GM23338 (cell line): ENCODE results near the gene PPP1R37. TPM values are rescaled to one million over a fixed set of nuclear protein-coding genes. Genes with fewer than 3 reads are reported as not detected.

Experiments used
- ATAC-seq: fragments of 200-7000 bp; cut with Tn5 transposase; 3 replicates; pipeline ENCODE4 v1.9.1; 2020
- DNase-seq: peaks from one replicate; pipeline ENCODE4 v3.0.0-alpha.2; 2015; ENCODE audit warnings: low spot score
- H2AFZ ChIP-seq: fragments of 200-600 bp; sonication (generic); 2 replicates; pipeline ENCODE4 v1.8.0; 2016; ENCODE audit warnings: antibody characterized with exemption, mild to moderate bottlenecking, moderate library complexity
- H3F3A ChIP-seq: fragments of 200-600 bp; sonication (generic); replicated peaks from 2 replicates; pipeline ENCODE4 v1.8.0; 2017; ENCODE audit warnings: antibody characterized with exemption, mixed run types, low read depth
- H3K27ac ChIP-seq: fragments of 200-600 bp; sonication (generic); 2 replicates; pipeline ENCODE4 v1.6.1; 2016; ENCODE audit warnings: low read depth
- H3K27me3 ChIP-seq: fragments of 200-600 bp; sonication (generic); 2 replicates; pipeline ENCODE4 v1.8.0; 2016; ENCODE audit warnings: mild to moderate bottlenecking, mixed run types, moderate library complexity; ENCODE audit not compliant: insufficient read depth
- H3K36me3 ChIP-seq: fragments of 200-600 bp; sonication (generic); 2 replicates; pipeline ENCODE4 v1.8.0; 2016; ENCODE audit warnings: mild to moderate bottlenecking; ENCODE audit not compliant: insufficient read depth
- H3K4me1 ChIP-seq: fragments of 200-600 bp; sonication (generic); 2 replicates; pipeline ENCODE4 v1.8.0; 2016; ENCODE audit warnings: mild to moderate bottlenecking, moderate library complexity; ENCODE audit not compliant: insufficient read depth
- H3K4me2 ChIP-seq: fragments of 200-600 bp; sonication (generic); 2 replicates; pipeline ENCODE4 v1.7.1; 2017; ENCODE audit warnings: mixed run types
- H3K4me3 ChIP-seq: fragments of 200-600 bp; sonication (generic); 2 replicates; pipeline ENCODE4 v1.6.1; 2016; ENCODE audit warnings: mixed run types
- H3K79me2 ChIP-seq: fragments of 200-600 bp; sonication (generic); replicated peaks from 2 replicates; pipeline ENCODE4 v1.8.0; 2017; ENCODE audit warnings: mild to moderate bottlenecking; ENCODE audit not compliant: insufficient read depth
- H3K9me2 ChIP-seq: fragments of 200-600 bp; sonication (generic); 2 replicates; pipeline ENCODE4 v1.8.0; 2017; ENCODE audit not compliant: insufficient read depth
- H4K20me1 ChIP-seq: fragments of 200-600 bp; sonication (generic); replicated peaks from 2 replicates; pipeline ENCODE4 v1.8.0; 2017; ENCODE audit warnings: mild to moderate bottlenecking; ENCODE audit not compliant: insufficient read depth
- H3K27ac Mint-ChIP-seq: 2 replicates; pipeline ENCODE4 v1.8.0; 2020; ENCODE audit warnings: inconsistent platforms, mild to moderate bottlenecking, moderate library complexity, mixed read lengths
- H3K27me3 Mint-ChIP-seq: 3 replicates; pipeline ENCODE4 v1.8.0; 2022; ENCODE audit warnings: low read depth, mild to moderate bottlenecking, moderate library complexity, mixed read lengths, inconsistent platforms; ENCODE audit not compliant: insufficient read depth, poor library complexity
- H3K36me3 Mint-ChIP-seq: 3 replicates; pipeline ENCODE4 v1.8.0; 2021; ENCODE audit warnings: low read depth, mild to moderate bottlenecking, inconsistent platforms, moderate library complexity, mixed read lengths
- H3K4me1 Mint-ChIP-seq: 3 replicates; pipeline ENCODE4 v1.8.0; 2020; ENCODE audit warnings: mild to moderate bottlenecking, inconsistent platforms, mixed read lengths
- H3K4me3 Mint-ChIP-seq: 3 replicates; pipeline ENCODE4 v1.8.0; 2021; ENCODE audit warnings: moderate library complexity, mild to moderate bottlenecking, inconsistent platforms, mixed read lengths
- H3K9me3 Mint-ChIP-seq: 3 replicates; pipeline ENCODE4 v1.8.0; 2020; ENCODE audit warnings: moderate library complexity, mild to moderate bottlenecking, inconsistent platforms, mixed read lengths
- NANOG ChIP-seq: IDR thresholded peaks from 2 replicates; pipeline ENCODE4 v1.6.1; 2016; ENCODE audit warnings: antibody characterized with exemption, borderline replicate concordance
- POLR2AphosphoS5 ChIP-seq: IDR thresholded peaks from 2 replicates; pipeline ENCODE4 v1.6.1; 2016; ENCODE audit warnings: antibody characterized with exemption, low read depth
- ZNF331 ChIP-seq: fragments of 250-450 bp; sonication (Bioruptor Pico); IDR thresholded peaks from 2 replicates; pipeline ENCODE4 v1.5.0; 2020; ENCODE audit warnings: low read depth, mild to moderate bottlenecking, moderate library complexity
- polyA plus RNA-seq: library from polyadenylated mRNA; unstranded; fragments of >200 nt; fragmentation: Nextera tagmentation; extraction: Ambion mirVana; gene quantifications from 2 replicates; pipeline ENCODE4 v1.2.1, GENCODE V29; 2016
- total RNA-seq: library from RNA; depleted of rRNA; stranded (reverse); fragments of >200 nt; shearing (Covaris generic); gene quantifications from 2 replicates; pipeline ENCODE4 v1.2.3, GENCODE V29; 2014
- TF ChIP-seq, protein P1 (sequence below): IDR thresholded peaks from one replicate; pipeline ENCODE4 v1.6.1; 2018; ENCODE audit warnings: antibody characterized with exemption; ENCODE audit not compliant: unreplicated experiment
- TF ChIP-seq, protein P2 (sequence below), 2 experiments: fragments of 200-600 bp in 1 of 2; sonication (generic) in 1 of 2; conservative IDR thresholded peaks; 2 replicates each; pipeline versions ENCODE4 v1.5.1 to v1.6.1; 2016 to 2017; ENCODE audit warnings: antibody characterized with exemption in 2 of 2, low read depth in 2 of 2, mild to moderate bottlenecking in 2 of 2, moderate library complexity in 1 of 2
- TF ChIP-seq, protein P3 (sequence below): IDR thresholded peaks from 2 replicates; pipeline ENCODE4 v1.6.1; 2016; ENCODE audit warnings: antibody characterized with exemption
- TF ChIP-seq, protein P4 (sequence below): fragments of 250-450 bp; sonication (Bioruptor Pico); IDR thresholded peaks from 2 replicates; pipeline ENCODE4 v1.5.0; 2020; ENCODE audit warnings: mild to moderate bottlenecking, moderate library complexity

PPP1R37 gene
- total and polyA plus RNA-seq, 2 experiments from 2014 or later, result 6.9 to 47.2 TPM

DNA sequence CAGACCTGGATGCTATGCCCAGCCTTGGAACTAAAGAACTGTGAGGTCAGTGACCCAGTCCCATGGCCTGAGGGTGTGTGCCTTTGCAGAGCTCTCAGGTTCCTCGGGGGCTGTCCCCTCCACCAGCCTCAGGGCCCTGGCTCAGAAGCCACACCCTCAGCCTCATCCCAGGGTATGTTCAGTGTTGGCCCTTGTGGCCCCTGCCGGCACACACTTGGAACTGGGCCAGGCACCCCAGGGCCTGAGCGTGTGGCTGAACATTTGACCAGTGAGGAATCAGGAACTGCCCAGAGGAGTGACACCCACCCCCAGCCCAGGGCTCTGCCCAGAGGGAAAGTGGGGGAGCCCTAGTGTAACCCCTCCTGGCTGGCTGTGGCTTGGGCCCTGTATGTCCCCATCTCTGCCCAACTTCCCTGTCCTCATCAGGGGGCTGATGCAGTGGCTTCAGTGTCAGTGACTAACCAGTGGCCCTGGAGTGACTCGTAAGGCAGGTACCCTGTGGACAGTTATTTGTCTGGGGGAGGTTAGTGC lies 57.8 kb downstream of the PPP1R37 start (continued):
- TF ChIP-seq, protein P1, sequence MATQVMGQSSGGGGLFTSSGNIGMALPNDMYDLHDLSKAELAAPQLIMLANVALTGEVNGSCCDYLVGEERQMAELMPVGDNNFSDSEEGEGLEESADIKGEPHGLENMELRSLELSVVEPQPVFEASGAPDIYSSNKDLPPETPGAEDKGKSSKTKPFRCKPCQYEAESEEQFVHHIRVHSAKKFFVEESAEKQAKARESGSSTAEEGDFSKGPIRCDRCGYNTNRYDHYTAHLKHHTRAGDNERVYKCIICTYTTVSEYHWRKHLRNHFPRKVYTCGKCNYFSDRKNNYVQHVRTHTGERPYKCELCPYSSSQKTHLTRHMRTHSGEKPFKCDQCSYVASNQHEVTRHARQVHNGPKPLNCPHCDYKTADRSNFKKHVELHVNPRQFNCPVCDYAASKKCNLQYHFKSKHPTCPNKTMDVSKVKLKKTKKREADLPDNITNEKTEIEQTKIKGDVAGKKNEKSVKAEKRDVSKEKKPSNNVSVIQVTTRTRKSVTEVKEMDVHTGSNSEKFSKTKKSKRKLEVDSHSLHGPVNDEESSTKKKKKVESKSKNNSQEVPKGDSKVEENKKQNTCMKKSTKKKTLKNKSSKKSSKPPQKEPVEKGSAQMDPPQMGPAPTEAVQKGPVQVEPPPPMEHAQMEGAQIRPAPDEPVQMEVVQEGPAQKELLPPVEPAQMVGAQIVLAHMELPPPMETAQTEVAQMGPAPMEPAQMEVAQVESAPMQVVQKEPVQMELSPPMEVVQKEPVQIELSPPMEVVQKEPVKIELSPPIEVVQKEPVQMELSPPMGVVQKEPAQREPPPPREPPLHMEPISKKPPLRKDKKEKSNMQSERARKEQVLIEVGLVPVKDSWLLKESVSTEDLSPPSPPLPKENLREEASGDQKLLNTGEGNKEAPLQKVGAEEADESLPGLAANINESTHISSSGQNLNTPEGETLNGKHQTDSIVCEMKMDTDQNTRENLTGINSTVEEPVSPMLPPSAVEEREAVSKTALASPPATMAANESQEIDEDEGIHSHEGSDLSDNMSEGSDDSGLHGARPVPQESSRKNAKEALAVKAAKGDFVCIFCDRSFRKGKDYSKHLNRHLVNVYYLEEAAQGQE, result no peak

DNA sequence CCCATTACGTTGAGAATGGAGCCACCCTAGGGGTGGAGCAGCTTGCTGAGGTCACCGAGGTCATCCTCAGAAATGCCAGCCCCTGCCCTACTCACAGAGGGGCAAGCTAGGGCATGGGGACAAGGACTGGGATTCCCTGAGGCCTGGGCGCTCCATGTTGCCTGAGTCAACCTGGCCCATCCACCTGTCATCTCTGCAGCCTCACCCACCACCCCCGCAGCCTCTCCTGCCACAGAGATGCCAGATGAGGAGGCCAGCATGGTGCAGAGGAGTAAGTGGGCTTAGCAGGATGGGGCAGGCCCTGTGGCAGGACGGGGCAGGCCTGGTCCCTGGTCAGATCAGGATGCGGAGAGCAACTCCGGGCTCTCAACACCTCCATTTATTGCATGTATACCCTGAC lies 58.3 kb downstream of the PPP1R37 start:
- no peaks in the 10 kb centered on the region; the same call in 1 of the 2 replicates for H3K4me1 ChIP-seq
- Mint-ChIP-seq H3K27me3 (peaks cover 59% of the 10 kb centered on the region), H3K4me1 (peaks cover 11% of the 10 kb centered on the region), H3K36me3 (0 out of 3 replicates have a peak, but pooled peaks cover 3% of the 10 kb centered on the region), H3K4me3 (peak overlapping the region; percentile 60; the same call in 2 of the 3 replicates), H3K27ac (no peak overlapping the region), H3K9me3 (peaks cover 10% of the 10 kb centered on the region; the same call in 2 of the 3 replicates)
- ATAC-seq (no peak), DNase-seq (no peak)
- 0 out of 2 replicates have a peak, but pooled peaks cover 9% of the 10 kb centered on the region for H3F3A ChIP-seq
- no peak overlapping the region for H3K27ac ChIP-seq
- H3K79me2 ChIP-seq, result no peaks in the 10 kb centered on the region
- H4K20me1 ChIP-seq, result no peaks in the 10 kb centered on the region; the same call in 1 of the 2 replicates
- H3K9me2 ChIP-seq, result no peaks in the 10 kb centered on the region
- peaks cover 46% of the 10 kb centered on the region for H3K27me3 ChIP-seq
- H3K4me3 ChIP-seq, result no peak overlapping the region
- H3K4me2 ChIP-seq, result no peak overlapping the region; the same call in 1 of the 2 replicates
- H2AFZ ChIP-seq, result no peak overlapping the region
- H3K36me3 ChIP-seq, result no peaks in the 10 kb centered on the region
- TF ChIP-seq, protein P2, sequence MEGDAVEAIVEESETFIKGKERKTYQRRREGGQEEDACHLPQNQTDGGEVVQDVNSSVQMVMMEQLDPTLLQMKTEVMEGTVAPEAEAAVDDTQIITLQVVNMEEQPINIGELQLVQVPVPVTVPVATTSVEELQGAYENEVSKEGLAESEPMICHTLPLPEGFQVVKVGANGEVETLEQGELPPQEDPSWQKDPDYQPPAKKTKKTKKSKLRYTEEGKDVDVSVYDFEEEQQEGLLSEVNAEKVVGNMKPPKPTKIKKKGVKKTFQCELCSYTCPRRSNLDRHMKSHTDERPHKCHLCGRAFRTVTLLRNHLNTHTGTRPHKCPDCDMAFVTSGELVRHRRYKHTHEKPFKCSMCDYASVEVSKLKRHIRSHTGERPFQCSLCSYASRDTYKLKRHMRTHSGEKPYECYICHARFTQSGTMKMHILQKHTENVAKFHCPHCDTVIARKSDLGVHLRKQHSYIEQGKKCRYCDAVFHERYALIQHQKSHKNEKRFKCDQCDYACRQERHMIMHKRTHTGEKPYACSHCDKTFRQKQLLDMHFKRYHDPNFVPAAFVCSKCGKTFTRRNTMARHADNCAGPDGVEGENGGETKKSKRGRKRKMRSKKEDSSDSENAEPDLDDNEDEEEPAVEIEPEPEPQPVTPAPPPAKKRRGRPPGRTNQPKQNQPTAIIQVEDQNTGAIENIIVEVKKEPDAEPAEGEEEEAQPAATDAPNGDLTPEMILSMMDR (conservative IDR thresholded peaks at IDR 0.05; ENCODE audit: low read depth in 2 of 2), result no peak
- TF ChIP-seq NANOG (no peak), ZNF331 (no peak), POLR2AphosphoS5 (no peak)
- TF ChIP-seq, protein P3, sequence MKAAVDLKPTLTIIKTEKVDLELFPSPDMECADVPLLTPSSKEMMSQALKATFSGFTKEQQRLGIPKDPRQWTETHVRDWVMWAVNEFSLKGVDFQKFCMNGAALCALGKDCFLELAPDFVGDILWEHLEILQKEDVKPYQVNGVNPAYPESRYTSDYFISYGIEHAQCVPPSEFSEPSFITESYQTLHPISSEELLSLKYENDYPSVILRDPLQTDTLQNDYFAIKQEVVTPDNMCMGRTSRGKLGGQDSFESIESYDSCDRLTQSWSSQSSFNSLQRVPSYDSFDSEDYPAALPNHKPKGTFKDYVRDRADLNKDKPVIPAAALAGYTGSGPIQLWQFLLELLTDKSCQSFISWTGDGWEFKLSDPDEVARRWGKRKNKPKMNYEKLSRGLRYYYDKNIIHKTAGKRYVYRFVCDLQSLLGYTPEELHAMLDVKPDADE, result no peak
- TF ChIP-seq, protein P1, result no peak
- TF ChIP-seq, protein P4, sequence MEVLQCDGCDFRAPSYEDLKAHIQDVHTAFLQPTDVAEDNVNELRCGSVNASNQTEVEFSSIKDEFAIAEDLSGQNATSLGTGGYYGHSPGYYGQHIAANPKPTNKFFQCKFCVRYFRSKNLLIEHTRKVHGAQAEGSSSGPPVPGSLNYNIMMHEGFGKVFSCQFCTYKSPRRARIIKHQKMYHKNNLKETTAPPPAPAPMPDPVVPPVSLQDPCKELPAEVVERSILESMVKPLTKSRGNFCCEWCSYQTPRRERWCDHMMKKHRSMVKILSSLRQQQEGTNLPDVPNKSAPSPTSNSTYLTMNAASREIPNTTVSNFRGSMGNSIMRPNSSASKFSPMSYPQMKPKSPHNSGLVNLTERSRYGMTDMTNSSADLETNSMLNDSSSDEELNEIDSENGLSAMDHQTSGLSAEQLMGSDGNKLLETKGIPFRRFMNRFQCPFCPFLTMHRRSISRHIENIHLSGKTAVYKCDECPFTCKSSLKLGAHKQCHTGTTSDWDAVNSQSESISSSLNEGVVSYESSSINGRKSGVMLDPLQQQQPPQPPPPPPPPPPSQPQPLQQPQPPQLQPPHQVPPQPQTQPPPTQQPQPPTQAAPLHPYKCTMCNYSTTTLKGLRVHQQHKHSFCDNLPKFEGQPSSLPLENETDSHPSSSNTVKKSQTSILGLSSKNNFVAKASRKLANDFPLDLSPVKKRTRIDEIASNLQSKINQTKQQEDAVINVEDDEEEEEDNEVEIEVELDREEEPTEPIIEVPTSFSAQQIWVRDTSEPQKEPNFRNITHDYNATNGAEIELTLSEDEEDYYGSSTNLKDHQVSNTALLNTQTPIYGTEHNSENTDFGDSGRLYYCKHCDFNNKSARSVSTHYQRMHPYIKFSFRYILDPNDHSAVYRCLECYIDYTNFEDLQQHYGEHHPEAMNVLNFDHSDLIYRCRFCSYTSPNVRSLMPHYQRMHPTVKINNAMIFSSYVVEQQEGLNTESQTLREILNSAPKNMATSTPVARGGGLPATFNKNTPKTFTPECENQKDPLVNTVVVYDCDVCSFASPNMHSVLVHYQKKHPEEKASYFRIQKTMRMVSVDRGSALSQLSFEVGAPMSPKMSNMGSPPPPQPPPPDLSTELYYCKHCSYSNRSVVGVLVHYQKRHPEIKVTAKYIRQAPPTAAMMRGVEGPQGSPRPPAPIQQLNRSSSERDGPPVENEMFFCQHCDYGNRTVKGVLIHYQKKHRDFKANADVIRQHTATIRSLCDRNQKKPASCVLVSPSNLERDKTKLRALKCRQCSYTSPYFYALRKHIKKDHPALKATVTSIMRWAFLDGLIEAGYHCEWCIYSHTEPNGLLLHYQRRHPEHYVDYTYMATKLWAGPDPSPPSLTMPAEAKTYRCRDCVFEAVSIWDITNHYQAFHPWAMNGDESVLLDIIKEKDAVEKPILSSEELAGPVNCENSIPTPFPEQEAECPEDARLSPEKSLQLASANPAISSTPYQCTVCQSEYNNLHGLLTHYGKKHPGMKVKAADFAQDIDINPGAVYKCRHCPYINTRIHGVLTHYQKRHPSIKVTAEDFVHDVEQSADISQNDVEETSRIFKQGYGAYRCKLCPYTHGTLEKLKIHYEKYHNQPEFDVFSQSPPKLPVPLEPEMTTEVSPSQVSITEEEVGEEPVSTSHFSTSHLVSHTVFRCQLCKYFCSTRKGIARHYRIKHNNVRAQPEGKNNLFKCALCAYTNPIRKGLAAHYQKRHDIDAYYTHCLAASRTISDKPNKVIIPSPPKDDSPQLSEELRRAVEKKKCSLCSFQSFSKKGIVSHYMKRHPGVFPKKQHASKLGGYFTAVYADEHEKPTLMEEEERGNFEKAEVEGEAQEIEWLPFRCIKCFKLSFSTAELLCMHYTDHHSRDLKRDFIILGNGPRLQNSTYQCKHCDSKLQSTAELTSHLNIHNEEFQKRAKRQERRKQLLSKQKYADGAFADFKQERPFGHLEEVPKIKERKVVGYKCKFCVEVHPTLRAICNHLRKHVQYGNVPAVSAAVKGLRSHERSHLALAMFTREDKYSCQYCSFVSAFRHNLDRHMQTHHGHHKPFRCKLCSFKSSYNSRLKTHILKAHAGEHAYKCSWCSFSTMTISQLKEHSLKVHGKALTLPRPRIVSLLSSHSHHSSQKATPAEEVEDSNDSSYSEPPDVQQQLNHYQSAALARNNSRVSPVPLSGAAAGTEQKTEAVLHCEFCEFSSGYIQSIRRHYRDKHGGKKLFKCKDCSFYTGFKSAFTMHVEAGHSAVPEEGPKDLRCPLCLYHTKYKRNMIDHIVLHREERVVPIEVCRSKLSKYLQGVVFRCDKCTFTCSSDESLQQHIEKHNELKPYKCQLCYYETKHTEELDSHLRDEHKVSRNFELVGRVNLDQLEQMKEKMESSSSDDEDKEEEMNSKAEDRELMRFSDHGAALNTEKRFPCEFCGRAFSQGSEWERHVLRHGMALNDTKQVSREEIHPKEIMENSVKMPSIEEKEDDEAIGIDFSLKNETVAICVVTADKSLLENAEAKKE (CRISPR knock-in tag), result no peak
